NCI-H1694 treated with DMSO at 0.1 percent for 48 hours (cell line): ENCODE data around the gene RUBCNL.
"Not testable (repeated sequence)": the region's sequence is repeated elsewhere in the genome, so short reads cannot be mapped to it uniquely, and the experiment has no call there.

ENCODE experiments used
- DNase-seq: peaks from one replicate; lab custom pipeline; 2025; lab: John Stamatoyannopoulos, UW

RUBCNL gene, protein sequence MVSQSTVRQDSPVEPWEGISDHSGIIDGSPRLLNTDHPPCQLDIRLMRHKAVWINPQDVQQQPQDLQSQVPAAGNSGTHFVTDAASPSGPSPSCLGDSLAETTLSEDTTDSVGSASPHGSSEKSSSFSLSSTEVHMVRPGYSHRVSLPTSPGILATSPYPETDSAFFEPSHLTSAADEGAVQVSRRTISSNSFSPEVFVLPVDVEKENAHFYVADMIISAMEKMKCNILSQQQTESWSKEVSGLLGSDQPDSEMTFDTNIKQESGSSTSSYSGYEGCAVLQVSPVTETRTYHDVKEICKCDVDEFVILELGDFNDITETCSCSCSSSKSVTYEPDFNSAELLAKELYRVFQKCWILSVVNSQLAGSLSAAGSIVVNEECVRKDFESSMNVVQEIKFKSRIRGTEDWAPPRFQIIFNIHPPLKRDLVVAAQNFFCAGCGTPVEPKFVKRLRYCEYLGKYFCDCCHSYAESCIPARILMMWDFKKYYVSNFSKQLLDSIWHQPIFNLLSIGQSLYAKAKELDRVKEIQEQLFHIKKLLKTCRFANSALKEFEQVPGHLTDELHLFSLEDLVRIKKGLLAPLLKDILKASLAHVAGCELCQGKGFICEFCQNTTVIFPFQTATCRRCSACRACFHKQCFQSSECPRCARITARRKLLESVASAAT

GRCh38 chr13:46387064-46387851 is at the start of gene RUBCNL:
TSS of gene RUBCNL (minus strand) at chr13:46387252. CDS start at chr13:46372475, 14,777 bp downstream.
- no peak for DNase-seq

- not testable (repeated sequence) for DNase-seq
Observed at GRCh38 chr13:46429558-46429957, 42.5 kb upstream of the RUBCNL start.

GRCh38 chr13:46405457-46405856 is 18.4 kb upstream of the RUBCNL start:
- no peak for DNase-seq

GRCh38 chr13:46404733-46405100 is 17.7 kb upstream of the RUBCNL start:
- DNase-seq: no peak

GRCh38 chr13:46403851-46404732 is 17.0 kb upstream of the RUBCNL start:
- DNase-seq: no peak

DNA sequence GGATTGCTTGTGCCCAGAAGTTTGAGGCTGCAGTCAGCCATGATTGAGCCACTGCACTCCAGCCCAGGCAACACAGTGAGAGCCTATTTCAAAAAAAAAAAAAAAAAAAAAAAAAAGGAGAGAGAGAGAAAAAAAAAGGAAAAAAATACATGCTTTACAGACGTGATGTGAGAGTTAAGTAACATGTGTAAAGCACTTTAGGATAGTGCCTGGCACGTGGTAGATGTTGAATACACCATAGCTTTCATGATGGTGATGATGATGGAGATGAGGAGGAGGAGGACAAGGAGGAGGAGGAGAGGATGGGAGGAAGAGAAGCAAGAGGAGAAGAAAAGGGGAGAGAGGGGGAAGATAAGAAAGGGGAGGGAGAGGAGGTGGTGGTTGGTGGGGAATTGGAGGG is 15.1 kb upstream of the RUBCNL start:
- DNase-seq: no peak

GRCh38 chr13:46401432-46401831 is 14.4 kb upstream of the RUBCNL start:
- DNase-seq: no peak

DNA sequence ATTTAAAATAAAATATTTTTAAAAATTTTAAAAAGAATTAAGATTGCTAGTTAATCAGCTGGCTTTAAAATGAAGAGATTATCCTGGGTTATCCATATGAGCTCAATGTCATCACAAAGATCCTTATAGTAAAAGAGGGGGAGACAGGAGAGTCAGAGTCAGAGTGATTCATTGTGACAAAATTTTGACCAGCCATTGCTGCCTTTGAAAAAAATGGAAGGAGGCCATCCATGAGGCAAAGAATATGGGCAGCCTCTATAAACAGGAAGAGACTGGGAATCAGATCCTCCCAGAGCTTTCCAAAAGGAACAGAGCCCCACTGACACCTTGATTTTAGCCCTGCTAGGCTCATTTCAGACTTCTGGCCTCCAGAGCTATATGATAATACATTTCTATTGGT is 9.3 kb upstream of the RUBCNL start:
- no peak for DNase-seq

DNA sequence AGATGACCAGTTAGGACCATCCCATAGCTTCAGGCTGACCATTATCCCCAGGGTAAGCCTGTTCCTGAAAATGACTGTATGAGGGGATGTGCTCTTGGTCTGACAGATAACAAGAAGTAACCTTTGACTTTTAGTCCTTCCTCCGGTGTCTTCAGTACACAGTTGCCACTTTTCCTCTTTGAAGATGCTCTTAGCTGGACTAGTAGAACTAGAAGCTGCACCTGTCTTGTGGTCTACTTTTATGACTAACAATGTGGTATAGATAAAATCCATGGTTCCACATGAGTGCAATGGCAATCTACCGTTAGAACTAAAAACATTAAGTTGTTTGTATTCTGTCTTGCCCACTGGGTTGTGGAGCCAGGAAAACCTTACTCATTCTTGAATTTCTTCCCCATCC is 5.9 kb upstream of the RUBCNL start:
- DNase-seq: no peak

- DNase-seq: no peak
Observed at GRCh38 chr13:46389457-46390451, 2.7 kb upstream of the RUBCNL start.

GRCh38 chr13:46388846-46389245 is 1.8 kb upstream of the RUBCNL start:
- DNase-seq: no peak

GRCh38 chr13:46388308-46388707 is 1.3 kb upstream of the RUBCNL start:
- no peak for DNase-seq

GRCh38 chr13:46386392-46387063 is 524 bp downstream of the RUBCNL start:
- no peak for DNase-seq

DNA sequence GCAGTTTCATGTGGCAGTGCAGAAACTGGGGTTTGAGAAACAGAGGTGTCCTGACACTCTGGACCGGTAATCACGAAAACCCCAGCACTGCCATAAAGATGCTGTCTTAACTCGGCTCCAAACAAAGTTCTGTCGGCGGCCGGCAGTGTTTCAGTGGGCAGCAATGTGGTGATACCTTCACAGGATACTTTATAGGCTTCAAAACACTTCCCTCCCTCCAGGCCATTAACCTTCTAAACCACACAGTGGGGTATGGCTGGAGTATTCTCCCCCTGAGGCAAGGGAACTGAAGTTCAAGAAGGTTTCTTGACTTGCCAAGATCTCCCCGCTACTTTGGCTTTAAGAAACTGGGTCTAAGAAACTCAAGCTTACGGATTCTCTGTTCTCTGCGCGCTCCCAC is 1.1 kb downstream of the RUBCNL start:
- DNase-seq: no peak

GRCh38 chr13:46383383-46383782 is 3.7 kb downstream of the RUBCNL start:
- DNase-seq: no peak

DNA sequence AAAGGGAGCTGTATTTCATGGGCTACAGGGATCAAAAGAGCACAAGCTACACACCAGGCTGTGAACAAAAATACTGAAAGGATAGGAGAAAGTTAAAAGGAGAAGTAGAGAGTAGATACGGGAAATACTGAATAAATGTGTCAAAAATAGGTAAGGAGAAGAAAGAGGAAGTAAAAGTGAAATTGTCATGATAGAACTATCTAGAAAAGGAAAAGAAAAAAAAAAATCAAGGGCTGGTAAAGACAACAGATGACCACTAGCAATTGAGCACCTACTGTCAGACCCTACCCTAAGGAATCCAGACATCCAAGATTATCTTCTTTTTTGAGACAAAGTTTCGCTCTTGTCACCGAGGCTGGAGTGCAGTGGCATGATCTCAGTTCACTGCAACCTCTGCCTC is 4.8 kb downstream of the RUBCNL start:
- DNase-seq: no peak

DNA sequence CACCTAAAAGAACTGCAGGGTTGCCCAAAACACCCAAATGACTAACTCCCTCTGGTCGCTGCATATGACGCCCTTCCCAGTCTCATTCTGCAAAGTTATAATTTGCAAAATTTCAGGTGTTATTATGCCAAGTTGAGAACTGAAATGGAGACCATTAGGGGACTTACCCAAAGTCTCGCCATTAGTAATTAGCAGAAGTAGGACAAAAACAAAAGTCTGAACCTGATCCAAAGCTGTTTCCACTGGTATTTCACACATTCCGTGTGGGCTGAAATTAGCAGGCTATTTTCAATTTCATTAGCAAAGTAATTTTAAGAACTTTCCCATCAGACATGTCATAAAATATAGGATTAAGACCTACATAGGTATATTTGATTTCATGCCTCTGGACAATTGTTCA is 6.8 kb downstream of the RUBCNL start:
- DNase-seq: no peak

DNA sequence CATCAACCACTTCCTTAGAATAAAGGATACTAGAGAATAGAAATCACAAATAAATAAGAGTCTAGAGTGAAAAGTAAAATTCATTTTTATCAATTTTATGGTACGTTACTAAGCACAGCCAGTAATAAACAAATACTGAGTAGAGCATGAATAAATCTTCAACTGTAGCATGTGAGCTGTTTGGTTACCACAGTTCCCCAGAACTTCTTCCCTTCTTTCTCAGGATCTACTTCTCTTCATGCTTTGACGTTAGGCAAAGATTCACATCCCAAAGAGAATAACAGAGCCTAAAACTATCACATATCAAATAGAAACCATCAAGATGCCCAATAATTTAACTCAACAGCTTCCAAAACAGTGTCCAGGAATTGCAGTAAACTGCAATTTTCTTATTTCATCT is 7.4 kb downstream of the RUBCNL start:
- DNase-seq: no peak

DNA sequence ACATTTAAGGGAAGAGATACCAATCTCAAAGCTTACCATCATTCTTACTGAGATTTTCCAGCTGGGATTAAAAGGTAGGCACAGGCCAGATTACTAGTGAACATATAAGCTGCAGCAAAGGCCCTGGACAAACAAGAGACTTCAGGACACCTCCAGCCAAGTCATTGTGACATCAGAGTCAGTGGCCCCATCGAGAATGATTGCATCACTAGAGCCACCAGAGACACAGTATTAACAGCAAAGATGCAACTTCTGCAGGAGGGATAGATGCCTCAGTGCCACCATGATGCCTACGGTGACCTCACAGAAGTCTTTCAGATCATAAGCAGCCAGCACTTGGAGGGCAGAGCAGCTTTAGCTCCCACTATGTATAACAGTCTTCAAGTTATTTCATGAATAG is 8.6 kb downstream of the RUBCNL start:
- no peak for DNase-seq

DNA sequence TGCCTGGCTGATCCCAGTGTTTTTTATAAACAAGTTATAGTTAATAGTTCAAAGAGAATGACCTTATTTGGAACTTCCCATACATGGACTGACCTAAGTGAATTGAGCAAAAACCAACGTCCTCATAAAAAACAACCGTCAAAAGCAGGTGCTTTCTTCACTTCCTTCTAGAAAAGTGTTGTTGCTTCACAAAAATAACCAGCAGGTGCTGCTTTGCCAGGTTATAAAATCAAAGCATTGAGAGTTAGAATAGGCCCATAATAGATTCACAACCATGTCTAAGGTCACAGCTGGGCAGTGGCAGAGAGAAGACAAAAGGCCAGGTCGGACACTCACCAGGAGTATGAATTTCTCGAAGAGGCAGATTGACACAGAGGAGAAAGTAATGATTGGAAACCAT is 9.5 kb downstream of the RUBCNL start:
- DNase-seq: no peak
